ENCODE results near the gene TBC1D10A.
"Not testable (repeated sequence)": the region's sequence is repeated elsewhere in the genome, so short reads cannot be mapped to it uniquely, and the experiment has no call there.

GRCh38 chr22:30338341-30338740 lies 11.6 kb upstream of the TBC1D10A start:
- not testable (repeated sequence) for TF ChIP-seq CTCF (optimal IDR thresholded peaks at IDR 0.05 in 1 of 3, IDR thresholded peaks at IDR 0.05 in 1 of 3, conservative IDR thresholded peaks at IDR 0.05 in 1 of 3; ENCODE audit: extremely low read depth in 1 of 3, insufficient read depth in 2 of 3, low read length in 3 of 3); EZH2 (IDR thresholded peaks at IDR 0.05; ENCODE audit: low read length)

All from keratinocyte (primary cell).